SK-N-SH treated with all-trans-retinoic acid at 6 μM for 48 hours (cell line): Measurements from ENCODE around the gene C2CD3.

Experiments used
- ATAC-seq: fragments of 200-7000 bp; cut with Tn5 transposase; 3 replicates; pipeline ENCODE4 v1.9.1; 2020; ENCODE audit warnings: mild to moderate bottlenecking, moderate library complexity
- ARNTL ChIP-seq: fragments of 450-650 bp; formaldehyde crosslinking; IDR thresholded peaks from 2 replicates; pipeline ENCODE4 v1.5.0; 2020; ENCODE audit warnings: low read depth, mild to moderate bottlenecking, moderate library complexity, borderline replicate concordance
- BACH2 ChIP-seq: fragments of 250-450 bp; sonication (Bioruptor Pico); IDR thresholded peaks from 2 replicates; pipeline ENCODE4 v1.9.0; 2021; ENCODE audit warnings: mild to moderate bottlenecking, borderline replicate concordance
- CSDC2 ChIP-seq: fragments of 250-450 bp; sonication (Bioruptor Pico); IDR thresholded peaks from 2 replicates; pipeline ENCODE4 v1.5.0; 2020; ENCODE audit warnings: mild to moderate bottlenecking, moderate library complexity
- CSRNP3 ChIP-seq: fragments of 250-450 bp; sonication (Bioruptor Pico); IDR thresholded peaks from 2 replicates; pipeline ENCODE4 v1.5.1; 2021; ENCODE audit warnings: mild to moderate bottlenecking, moderate library complexity
- ESRRG ChIP-seq: fragments of 250-450 bp; sonication (Bioruptor Pico); IDR thresholded peaks from 2 replicates; pipeline ENCODE4 v1.6.1; 2021; ENCODE audit warnings: mild to moderate bottlenecking
- GLIS3 ChIP-seq: fragments of 250-450 bp; sonication (Bioruptor Pico); IDR thresholded peaks from 2 replicates; pipeline ENCODE4 v1.5.0; 2020; ENCODE audit warnings: mild to moderate bottlenecking, moderate library complexity
- ISL1 ChIP-seq: fragments of 250-450 bp; sonication (Bioruptor Pico); IDR thresholded peaks from 2 replicates; pipeline ENCODE4 v2.1.2; 2022; ENCODE audit warnings: mild to moderate bottlenecking, moderate library complexity
- OSR1 ChIP-seq: fragments of 250-450 bp; sonication (Bioruptor Pico); IDR thresholded peaks from 2 replicates; pipeline ENCODE4 v1.8.0; 2022; ENCODE audit warnings: moderate library complexity, mild to moderate bottlenecking, inconsistent platforms
- PATZ1 ChIP-seq: fragments of 250-450 bp; sonication (Bioruptor Pico); IDR thresholded peaks from 2 replicates; pipeline ENCODE4 v1.8.0; 2020; ENCODE audit warnings: mild to moderate bottlenecking, moderate library complexity, borderline replicate concordance
- PPARA ChIP-seq: fragments of 250-450 bp; sonication (Bioruptor Pico); IDR thresholded peaks from 2 replicates; pipeline ENCODE4 v1.5.0; 2020; ENCODE audit warnings: mild to moderate bottlenecking, borderline replicate concordance
- RARB ChIP-seq: fragments of 250-450 bp; sonication (Bioruptor Pico); IDR thresholded peaks from 2 replicates; pipeline ENCODE4 v1.8.0; 2021; ENCODE audit warnings: mild to moderate bottlenecking, moderate library complexity
- SNAI2 ChIP-seq: fragments of 250-450 bp; sonication (Bioruptor Pico); IDR thresholded peaks from 2 replicates; pipeline ENCODE4 v1.5.0; 2020; ENCODE audit warnings: mild to moderate bottlenecking, moderate library complexity
- TCF4 ChIP-seq: fragments of 250-450 bp; sonication (Bioruptor Pico); IDR thresholded peaks from 2 replicates; pipeline ENCODE4 v1.8.0; 2021; ENCODE audit warnings: mild to moderate bottlenecking, moderate library complexity, borderline replicate concordance
- TOX ChIP-seq: fragments of 250-450 bp; sonication (Bioruptor Pico); IDR thresholded peaks from 2 replicates; pipeline ENCODE4 v1.8.0; 2021; ENCODE audit warnings: mild to moderate bottlenecking, moderate library complexity, borderline replicate concordance
- TSHZ2 ChIP-seq: fragments of 250-450 bp; sonication (Bioruptor Pico); IDR thresholded peaks from 2 replicates; pipeline ENCODE4 v1.5.0; 2020; ENCODE audit warnings: mild to moderate bottlenecking, moderate library complexity
- ZC3H10 ChIP-seq: fragments of 250-450 bp; sonication (Bioruptor Pico); IDR thresholded peaks from 2 replicates; pipeline ENCODE4 v1.5.1; 2021; ENCODE audit warnings: mild to moderate bottlenecking, moderate library complexity
- ZFP30 ChIP-seq: fragments of 450-650 bp; formaldehyde crosslinking; IDR thresholded peaks from 2 replicates; pipeline ENCODE4 v1.5.0; 2022; ENCODE audit warnings: mild to moderate bottlenecking, moderate library complexity
- ZNF565 ChIP-seq: fragments of 450-650 bp; formaldehyde crosslinking; conservative IDR thresholded peaks from 2 replicates; pipeline ENCODE4 v1.5.0; 2020; ENCODE audit warnings: low read depth, mild to moderate bottlenecking, moderate library complexity
- ZNF70 ChIP-seq: fragments of 450-650 bp; formaldehyde crosslinking; IDR thresholded peaks from 2 replicates; pipeline ENCODE4 v1.5.0; 2020; ENCODE audit warnings: mild to moderate bottlenecking, moderate library complexity
- ZNF8 ChIP-seq: fragments of 450-650 bp; formaldehyde crosslinking; IDR thresholded peaks from 2 replicates; pipeline ENCODE4 v1.5.0; 2020; ENCODE audit warnings: mild to moderate bottlenecking, moderate library complexity
- TF ChIP-seq, protein P1 (sequence below): fragments of 250-450 bp; sonication (Bioruptor Pico); IDR thresholded peaks from 2 replicates; pipeline ENCODE4 v1.5.1; 2020; ENCODE audit warnings: low read depth, mild to moderate bottlenecking, moderate library complexity

Gene C2CD3

GRCh38 chr11:74139151-74139918 is 31.5 kb downstream of the C2CD3 start:
- TF ChIP-seq, protein P1, sequence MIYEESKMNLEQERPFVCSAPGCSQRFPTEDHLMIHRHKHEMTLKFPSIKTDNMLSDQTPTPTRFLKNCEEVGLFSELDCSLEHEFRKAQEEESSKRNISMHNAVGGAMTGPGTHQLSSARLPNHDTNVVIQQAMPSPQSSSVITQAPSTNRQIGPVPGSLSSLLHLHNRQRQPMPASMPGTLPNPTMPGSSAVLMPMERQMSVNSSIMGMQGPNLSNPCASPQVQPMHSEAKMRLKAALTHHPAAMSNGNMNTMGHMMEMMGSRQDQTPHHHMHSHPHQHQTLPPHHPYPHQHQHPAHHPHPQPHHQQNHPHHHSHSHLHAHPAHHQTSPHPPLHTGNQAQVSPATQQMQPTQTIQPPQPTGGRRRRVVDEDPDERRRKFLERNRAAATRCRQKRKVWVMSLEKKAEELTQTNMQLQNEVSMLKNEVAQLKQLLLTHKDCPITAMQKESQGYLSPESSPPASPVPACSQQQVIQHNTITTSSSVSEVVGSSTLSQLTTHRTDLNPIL (CRISPR knock-in tag): no peak
- no peak for TF ChIP-seq OSR1 (CRISPR knock-in tag)
- no peak for TF ChIP-seq ISL1 (CRISPR knock-in tag)
- ATAC-seq: no peak; the same call in 2 of the 3 replicates

DNA sequence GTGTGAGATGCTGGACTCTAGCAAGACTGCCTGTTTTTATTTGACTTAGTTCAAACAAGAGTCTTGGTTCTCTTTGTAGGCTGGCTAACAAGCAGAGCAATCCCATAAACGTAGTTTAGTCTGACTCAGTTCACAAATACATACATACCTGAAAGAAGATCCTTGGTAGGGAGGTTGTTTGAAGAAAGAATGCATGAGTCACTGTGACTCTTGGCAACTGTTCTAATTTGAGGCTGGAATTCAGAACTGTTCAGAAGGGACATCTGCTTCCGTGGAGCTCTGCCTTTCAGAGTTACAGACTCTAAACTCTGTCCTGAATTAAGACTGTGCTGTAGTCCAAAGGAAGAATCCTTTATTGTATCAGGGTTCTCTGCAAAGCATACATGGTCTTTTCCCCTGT is 32.2 kb downstream of the C2CD3 start:
- TF ChIP-seq PPARA (CRISPR knock-in tag) (no peak), OSR1 (CRISPR knock-in tag) (no peak), ZFP30 (CRISPR knock-in tag) (peak; percentile 79), ZC3H10 (CRISPR knock-in tag) (peak; percentile 52; the same call in 1 of the 2 replicates), TSHZ2 (CRISPR knock-in tag) (no peak), SNAI2 (CRISPR knock-in tag) (0 out of 2 replicates have a peak, but pooled peaks have one; percentile 21), RARB (CRISPR knock-in tag) (no peak), ZNF70 (CRISPR knock-in tag) (no peak), CSRNP3 (CRISPR knock-in tag) (no peak)
- TF ChIP-seq, protein P1 (CRISPR knock-in tag): no peak
- ATAC-seq: peak; percentile 91

GRCh38 chr11:74138021-74138420 is 32.8 kb downstream of the C2CD3 start:
- peak; percentile 42 for ATAC-seq

More at GRCh38 chr11:74138021-74138420, 32.8 kb downstream of the C2CD3 start:
- TF ChIP-seq ISL1 (CRISPR knock-in tag): no peak
- TF ChIP-seq BACH2 (CRISPR knock-in tag): no peak
- no peak for TF ChIP-seq CSRNP3 (CRISPR knock-in tag)
- no peak for TF ChIP-seq OSR1 (CRISPR knock-in tag)
- no peak for TF ChIP-seq ZNF8 (CRISPR knock-in tag)
- no peak for TF ChIP-seq GLIS3
- no peak for TF ChIP-seq ZFP30 (CRISPR knock-in tag)
- TF ChIP-seq PATZ1: no peak
- TF ChIP-seq ARNTL: no peak
- no peak for TF ChIP-seq SNAI2 (CRISPR knock-in tag)
- TF ChIP-seq ZC3H10 (CRISPR knock-in tag): no peak
- no peak for TF ChIP-seq ZNF565 (CRISPR knock-in tag)
- TF ChIP-seq CSDC2 (CRISPR knock-in tag): no peak
- TF ChIP-seq ESRRG (CRISPR knock-in tag): no peak
- no peak for TF ChIP-seq TOX
- TF ChIP-seq PPARA (CRISPR knock-in tag): no peak
- no peak for TF ChIP-seq TCF4 (CRISPR knock-in tag)
- no peak for TF ChIP-seq RARB (CRISPR knock-in tag)
